Measurements from ENCODE around the gene P2RY8. TPM values are rescaled to one million over a fixed set of nuclear protein-coding genes. Genes with fewer than 3 reads are reported as not detected.
"Not testable (repeated sequence)": the region's sequence is repeated elsewhere in the genome, so short reads cannot be mapped to it uniquely, and the experiment has no call there.

Gene P2RY8
- total RNA-seq, 1 donor from 2014 or later = not detected

GRCh38 chrX:1493412-1493811 lies 43.6 kb downstream of the P2RY8 start:
- H3K4me3 ChIP-seq (ENCODE audit: low read depth, low read length) = no peak overlapping the region
- H3K27me3 ChIP-seq (ENCODE audit: control insufficient read depth, insufficient read depth, low read length) = no peaks in the 10 kb centered on the region
- FAIRE-seq (no peak), DNase-seq (ENCODE audit: low read depth) (no peak)
- no peak for TF ChIP-seq CTCF (IDR thresholded peaks at IDR 0.05; ENCODE audit: insufficient read depth, low read length, severe bottlenecking)
- no peaks in the 10 kb centered on the region for H3K36me3 ChIP-seq (ENCODE audit: control insufficient read depth, insufficient read depth, low read length)

GRCh38 chrX:1492421-1493012 lies 44.5 kb downstream of the P2RY8 start:
- FAIRE-seq = no peak
- H3K27me3 ChIP-seq (ENCODE audit: control insufficient read depth, insufficient read depth, low read length) = no peaks in the 10 kb centered on the region
- no peak for TF ChIP-seq CTCF (IDR thresholded peaks at IDR 0.05; ENCODE audit: insufficient read depth, low read length, severe bottlenecking)
- no peak for DNase-seq (ENCODE audit: low read depth)
- no peak overlapping the region for H3K4me3 ChIP-seq (ENCODE audit: low read depth, low read length)
- H3K36me3 ChIP-seq (ENCODE audit: control insufficient read depth, insufficient read depth, low read length) = no peaks in the 10 kb centered on the region

GRCh38 chrX:1491851-1492349 lies 45.1 kb downstream of the P2RY8 start:
- H3K4me3 ChIP-seq (ENCODE audit: low read depth, low read length) = no peak overlapping the region
- DNase-seq (ENCODE audit: low read depth) = no peak
- TF ChIP-seq CTCF (IDR thresholded peaks at IDR 0.05; ENCODE audit: insufficient read depth, low read length, severe bottlenecking) = no peak

GRCh38 chrX:1491248-1491647 lies 45.7 kb downstream of the P2RY8 start:
- H3K4me3 ChIP-seq (ENCODE audit: low read depth, low read length); H3K27me3 ChIP-seq (ENCODE audit: control insufficient read depth, insufficient read depth, low read length); DNase-seq (ENCODE audit: low read depth); H3K36me3 ChIP-seq (ENCODE audit: control insufficient read depth, insufficient read depth, low read length); FAIRE-seq: not testable (repeated sequence)

More at GRCh38 chrX:1491851-1492349, 45.1 kb downstream of the P2RY8 start:
- Histone ChIP-seq H3K36me3 (ENCODE audit: control insufficient read depth, insufficient read depth, low read length) (no peaks in the 10 kb centered on the region), H3K27me3 (ENCODE audit: control insufficient read depth, insufficient read depth, low read length) (no peaks in the 10 kb centered on the region)
- no peak for FAIRE-seq

- not testable (repeated sequence) for H3K36me3 ChIP-seq (ENCODE audit: control insufficient read depth, insufficient read depth, low read length); DNase-seq (ENCODE audit: low read depth); H3K4me3 ChIP-seq (ENCODE audit: low read depth, low read length); H3K27me3 ChIP-seq (ENCODE audit: control insufficient read depth, insufficient read depth, low read length); FAIRE-seq
These were observed 46.3 kb downstream of the P2RY8 start for GRCh38 chrX:1490723-1491122.

GRCh38 chrX:1489354-1489753 lies 47.6 kb downstream of the P2RY8 start:
- H3K36me3 ChIP-seq (ENCODE audit: control insufficient read depth, insufficient read depth, low read length); DNase-seq (ENCODE audit: low read depth); H3K4me3 ChIP-seq (ENCODE audit: low read depth, low read length); H3K27me3 ChIP-seq (ENCODE audit: control insufficient read depth, insufficient read depth, low read length); FAIRE-seq: not testable (repeated sequence)

GRCh38 chrX:1488745-1489144 lies 48.2 kb downstream of the P2RY8 start:
- TF ChIP-seq CTCF (IDR thresholded peaks at IDR 0.05; ENCODE audit: insufficient read depth, low read length, severe bottlenecking) = no peak
- no peaks in the 10 kb centered on the region for H3K27me3 ChIP-seq (ENCODE audit: control insufficient read depth, insufficient read depth, low read length)
- H3K36me3 ChIP-seq (ENCODE audit: control insufficient read depth, insufficient read depth, low read length) = no peaks in the 10 kb centered on the region
- no peak overlapping the region for H3K4me3 ChIP-seq (ENCODE audit: low read depth, low read length)
- DNase-seq (ENCODE audit: low read depth) (no peak), FAIRE-seq (no peak)
